ENCODE measurements around the gene TRIM72. TPM values are rescaled to one million over a fixed set of nuclear protein-coding genes. Genes with fewer than 3 reads are reported as not detected.
"Not testable (repeated sequence)": the region's sequence is repeated elsewhere in the genome, so short reads cannot be mapped to it uniquely, and the experiment has no call there.

The TRIM72 gene
- total RNA-seq (2014; rRNA removed; shearing (Covaris generic)): not detected in 2 replicates

- no peaks in the 10 kb centered on the region for H3K9me3 ChIP-seq (replicated peaks)
- H3K27me3 ChIP-seq (replicated peaks): peaks cover 62% of the 10 kb centered on the region
- DNase-seq (ENCODE audit: low read depth in 1 of 2, low spot score in 2 of 2): no peak
- peaks cover 11% of the 10 kb centered on the region for H3K4me1 ChIP-seq (replicated peaks)
- no peak within 1 kb of the TSS for H3K27ac ChIP-seq
- no peak within 1 kb of the TSS for H3K4me3 ChIP-seq
- no peaks in the 10 kb centered on the region for H3K36me3 ChIP-seq
These were observed at the start of gene TRIM72 for GRCh38 chr16:31213877-31214707. Gene TRIM72, plus strand, starts transcription at chr16:31214119. Its CDS starts 620 bp downstream, at chr16:31214739.

DNA sequence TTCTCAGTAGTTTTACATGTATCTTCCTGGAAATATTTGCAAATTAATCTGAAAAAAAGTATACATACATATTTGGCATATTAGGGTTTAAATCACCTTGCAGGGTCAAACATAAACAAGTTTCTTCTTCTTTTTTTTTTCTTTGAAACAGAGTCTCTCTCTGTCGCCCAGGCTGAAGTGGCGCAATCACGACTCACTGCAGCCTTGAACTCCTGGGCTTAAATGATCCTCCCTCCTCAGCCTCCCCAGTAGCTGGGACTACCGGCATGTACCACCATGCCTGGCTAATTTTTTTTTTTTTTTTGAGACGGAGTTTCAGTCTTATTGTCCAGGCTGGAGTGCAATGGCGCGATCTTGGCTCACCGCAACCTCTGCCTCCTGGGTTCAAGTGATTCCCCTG, 46.6 kb upstream of the TRIM72 start:
- no peaks in the 10 kb centered on the region for H3K36me3 ChIP-seq
- H3K27me3 ChIP-seq (replicated peaks): peaks cover 6% of the 10 kb centered on the region; the same call in 1 of the 2 replicates
- no peak overlapping the region for H3K27ac ChIP-seq
- no peaks in the 10 kb centered on the region for H3K9me3 ChIP-seq (replicated peaks)
- DNase-seq (ENCODE audit: low read depth in 1 of 2, low spot score in 2 of 2): no peak
- H3K4me1 ChIP-seq (replicated peaks): no peaks in the 10 kb centered on the region
- H3K4me3 ChIP-seq: no peak overlapping the region

DNA sequence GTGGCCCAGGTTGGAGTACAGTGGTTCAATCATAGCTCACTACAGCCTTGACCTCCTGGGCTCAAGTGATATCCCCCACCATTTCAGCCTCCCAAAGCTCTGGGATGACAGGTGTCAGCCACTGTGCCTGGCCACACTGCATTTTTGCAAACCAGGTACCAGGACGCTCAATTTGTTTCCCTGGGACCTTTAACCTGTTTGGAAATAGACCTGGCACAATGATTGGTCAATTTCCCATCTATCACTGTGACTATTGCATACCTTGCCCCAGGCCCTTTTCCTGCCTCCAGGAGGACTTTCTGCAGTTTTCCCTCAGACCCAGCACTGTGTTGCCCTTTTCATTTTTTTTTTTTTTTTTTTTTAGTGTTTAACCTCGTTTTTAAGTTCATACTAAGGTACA, 45.1 kb upstream of the TRIM72 start:
- no peaks in the 10 kb centered on the region for H3K27me3 ChIP-seq (replicated peaks)
- H3K4me1 ChIP-seq (replicated peaks): no peaks in the 10 kb centered on the region
- H3K27ac ChIP-seq: no peak overlapping the region
- DNase-seq (ENCODE audit: low read depth in 1 of 2, low spot score in 2 of 2): no peak
- H3K9me3 ChIP-seq (replicated peaks): no peaks in the 10 kb centered on the region
- no peaks in the 10 kb centered on the region for H3K36me3 ChIP-seq
- no peak overlapping the region for H3K4me3 ChIP-seq

GRCh38 chr16:31170048-31170447, 43.9 kb upstream of the TRIM72 start:
- H3K4me3 ChIP-seq; H3K36me3 ChIP-seq; H3K4me1 ChIP-seq (replicated peaks): not testable (repeated sequence)

GRCh38 chr16:31177136-31177535, 36.8 kb upstream of the TRIM72 start:
- H3K4me1 ChIP-seq (replicated peaks): peaks cover 9% of the 10 kb centered on the region
- H3K27me3 ChIP-seq (replicated peaks): no peaks in the 10 kb centered on the region
- no peak for DNase-seq (ENCODE audit: low read depth in 1 of 2, low spot score in 2 of 2)
- peaks cover 22% of the 10 kb centered on the region for H3K36me3 ChIP-seq
- H3K9me3 ChIP-seq (replicated peaks): no peaks in the 10 kb centered on the region
- H3K4me3 ChIP-seq: no peak overlapping the region
- no peak overlapping the region for H3K27ac ChIP-seq

More at GRCh38 chr16:31170048-31170447, 43.9 kb upstream of the TRIM72 start:
- not testable (repeated sequence) for H3K9me3 ChIP-seq (replicated peaks); H3K27ac ChIP-seq; DNase-seq (ENCODE audit: low read depth in 1 of 2, low spot score in 2 of 2); H3K27me3 ChIP-seq (replicated peaks)

GRCh38 chr16:31179219-31179746, 34.6 kb upstream of the TRIM72 start:
- DNase-seq (ENCODE audit: low read depth in 1 of 2, low spot score in 2 of 2): no peak
- H3K4me1 ChIP-seq (replicated peaks): peaks cover 22% of the 10 kb centered on the region
- peaks cover 43% of the 10 kb centered on the region for H3K36me3 ChIP-seq
- peak overlapping the region; percentile 87 for H3K4me3 ChIP-seq
- peak overlapping the region; percentile 96 for H3K27ac ChIP-seq
- no peaks in the 10 kb centered on the region for H3K9me3 ChIP-seq (replicated peaks)
- no peaks in the 10 kb centered on the region for H3K27me3 ChIP-seq (replicated peaks)

GRCh38 chr16:31179747-31180459, 34.0 kb upstream of the TRIM72 start, which contains the start of gene FUS:
Gene FUS, plus strand, starts transcription at chr16:31180139. Its CDS starts 76 bp downstream, at chr16:31180215.
- H3K36me3 ChIP-seq: peaks cover 50% of the 10 kb centered on the region
- peak within 1 kb of the TSS; percentile 87 for H3K4me3 ChIP-seq
- H3K4me1 ChIP-seq (replicated peaks): peaks cover 22% of the 10 kb centered on the region
- DNase-seq (ENCODE audit: low read depth in 1 of 2, low spot score in 2 of 2): peak; percentile 89 to 97
- H3K27me3 ChIP-seq (replicated peaks): no peaks in the 10 kb centered on the region
- no peaks in the 10 kb centered on the region for H3K9me3 ChIP-seq (replicated peaks)
- peak within 1 kb of the TSS; percentile 96 for H3K27ac ChIP-seq

GRCh38 chr16:31181102-31181830, 32.7 kb upstream of the TRIM72 start:
- H3K27me3 ChIP-seq (replicated peaks): no peaks in the 10 kb centered on the region
- DNase-seq (ENCODE audit: low read depth in 1 of 2, low spot score in 2 of 2): peak in 1 of 2 experiments; percentile 52
- H3K9me3 ChIP-seq (replicated peaks): no peaks in the 10 kb centered on the region
- H3K4me1 ChIP-seq (replicated peaks): peaks cover 26% of the 10 kb centered on the region
- H3K4me3 ChIP-seq: peak overlapping the region; percentile 87
- peak overlapping the region; percentile 96 for H3K27ac ChIP-seq
- H3K36me3 ChIP-seq: peaks cover 63% of the 10 kb centered on the region

DNA sequence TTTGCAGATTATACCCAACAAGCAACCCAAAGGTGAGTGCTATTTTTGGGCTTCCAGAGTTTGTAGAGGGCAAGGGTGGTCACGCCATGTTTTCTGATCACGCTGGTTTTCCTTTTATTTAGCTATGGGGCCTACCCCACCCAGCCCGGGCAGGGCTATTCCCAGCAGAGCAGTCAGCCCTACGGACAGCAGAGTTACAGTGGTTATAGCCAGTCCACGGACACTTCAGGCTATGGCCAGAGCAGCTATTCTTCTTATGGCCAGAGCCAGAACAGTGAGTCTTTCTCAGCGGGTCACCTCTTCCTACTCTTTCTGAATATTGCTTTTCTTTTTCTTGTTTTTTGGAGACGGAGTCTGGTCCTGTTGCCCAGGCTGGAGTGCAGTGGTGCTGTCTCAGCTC, 31.5 kb upstream of the TRIM72 start:
- Histone ChIP-seq H3K27me3 (replicated peaks) (no peaks in the 10 kb centered on the region), H3K9me3 (replicated peaks) (no peaks in the 10 kb centered on the region), H3K4me1 (replicated peaks) (peaks cover 26% of the 10 kb centered on the region), H3K36me3 (peaks cover 74% of the 10 kb centered on the region), H3K4me3 (peak overlapping the region; percentile 87), H3K27ac (no peak overlapping the region)
- DNase-seq (ENCODE audit: low read depth in 1 of 2, low spot score in 2 of 2): no peak

DNA sequence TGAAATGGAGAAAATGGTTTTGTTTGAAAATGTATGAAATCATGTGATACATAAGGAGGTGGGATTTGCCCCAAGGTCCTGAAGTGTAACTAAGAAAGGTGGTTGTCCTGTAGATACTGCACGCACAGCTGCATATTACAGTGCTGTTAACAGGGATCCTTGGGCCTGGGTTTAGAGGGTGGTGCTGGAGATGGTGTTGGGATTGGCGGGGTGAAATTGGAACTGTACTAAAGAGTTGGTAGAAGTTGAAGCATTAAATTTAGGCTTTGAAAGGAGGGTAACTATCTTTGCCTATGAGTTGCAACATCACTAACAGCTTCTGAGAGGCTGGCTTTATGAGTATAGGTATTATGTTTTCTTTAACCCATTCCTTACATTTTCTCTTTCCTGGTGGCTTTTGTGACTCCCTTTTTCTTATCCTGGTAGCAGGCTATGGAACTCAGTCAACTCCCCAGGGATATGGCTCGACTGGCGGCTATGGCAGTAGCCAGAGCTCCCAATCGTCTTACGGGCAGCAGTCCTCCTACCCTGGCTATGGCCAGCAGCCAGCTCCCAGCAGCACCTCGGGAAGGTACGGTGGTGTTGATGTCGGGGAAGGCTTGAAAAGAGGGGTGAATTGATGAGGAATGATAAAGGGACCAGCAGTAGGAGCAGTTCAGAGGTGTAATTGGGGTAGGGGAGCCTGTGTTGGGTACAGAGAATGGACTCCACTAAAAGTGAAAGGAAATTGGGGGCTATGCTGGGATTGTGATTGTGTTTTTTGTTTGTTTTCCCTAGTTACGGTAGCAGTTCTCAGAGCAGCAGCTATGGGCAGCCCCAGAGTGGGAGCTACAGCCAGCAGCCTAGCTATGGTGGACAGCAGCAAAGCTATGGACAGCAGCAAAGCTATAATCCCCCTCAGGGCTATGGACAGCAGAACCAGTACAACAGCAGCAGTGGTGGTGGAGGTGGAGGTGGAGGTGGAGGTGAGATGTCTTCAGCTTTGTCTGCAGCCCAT, 30.2 kb upstream of the TRIM72 start:
- Histone ChIP-seq H3K4me3 (no peak overlapping the region), H3K27me3 (replicated peaks) (no peaks in the 10 kb centered on the region), H3K36me3 (peaks cover 88% of the 10 kb centered on the region), H3K4me1 (replicated peaks) (peaks cover 25% of the 10 kb centered on the region), H3K27ac (no peak overlapping the region), H3K9me3 (replicated peaks) (no peaks in the 10 kb centered on the region)
- no peak for DNase-seq (ENCODE audit: low read depth in 1 of 2, low spot score in 2 of 2)

DNA sequence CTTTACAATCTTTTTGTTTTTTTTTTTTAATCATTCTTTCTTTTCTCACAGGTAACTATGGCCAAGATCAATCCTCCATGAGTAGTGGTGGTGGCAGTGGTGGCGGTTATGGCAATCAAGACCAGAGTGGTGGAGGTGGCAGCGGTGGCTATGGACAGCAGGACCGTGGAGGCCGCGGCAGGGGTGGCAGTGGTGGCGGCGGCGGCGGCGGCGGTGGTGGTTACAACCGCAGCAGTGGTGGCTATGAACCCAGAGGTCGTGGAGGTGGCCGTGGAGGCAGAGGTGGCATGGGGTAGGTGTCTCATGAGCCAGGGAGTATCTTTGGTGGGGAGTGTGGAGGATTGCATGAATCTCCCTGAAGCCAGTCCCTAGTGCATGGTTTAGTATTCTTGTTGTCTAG, 29.0 kb upstream of the TRIM72 start:
- H3K27me3 ChIP-seq (replicated peaks): no peaks in the 10 kb centered on the region
- H3K27ac ChIP-seq: no peak overlapping the region
- H3K9me3 ChIP-seq (replicated peaks): no peaks in the 10 kb centered on the region
- peaks cover 19% of the 10 kb centered on the region for H3K4me1 ChIP-seq (replicated peaks)
- H3K4me3 ChIP-seq: no peak overlapping the region
- DNase-seq (ENCODE audit: low read depth in 1 of 2, low spot score in 2 of 2): no peak
- H3K36me3 ChIP-seq: peaks cover 99% of the 10 kb centered on the region

GRCh38 chr16:31185339-31185738, 28.6 kb upstream of the TRIM72 start:
- DNase-seq (ENCODE audit: low read depth in 1 of 2, low spot score in 2 of 2): no peak
- Histone ChIP-seq H3K4me1 (replicated peaks) (peaks cover 19% of the 10 kb centered on the region), H3K36me3 (peaks cover 100% of the 10 kb centered on the region), H3K27me3 (replicated peaks) (no peaks in the 10 kb centered on the region), H3K27ac (no peak overlapping the region), H3K9me3 (replicated peaks) (no peaks in the 10 kb centered on the region), H3K4me3 (no peak overlapping the region)
